Calu3 (cell line): ENCODE measurements around the gene MYL12A. TPM values are rescaled to one million over a fixed set of nuclear protein-coding genes. Genes with fewer than 3 reads are reported as not detected.
A peak's percentile ranks its signal among the peaks of the same experiment; 100 is the strongest.

Experiments used
- BruUV-seq: library from RNA; stranded (reverse); fragments of 400-500 nt; replicated peaks from 2 replicates; lab custom pipeline; 2021; lab: Mats Ljungman, UMichigan
- CTCF ChIA-PET: fragments of 300-600 bp; sonication (Branson Sonifier 250); formaldehyde crosslinking; loops from one replicate; lab custom pipeline; 2022; ENCODE audit warnings: antibody characterized with exemption; lab: Charles Lee
- DNase-seq: peaks from one replicate; pipeline ENCODE4 v3.0.0; 2022
- H3K27ac Mint-ChIP-seq: one replicate; pipeline ENCODE4 v1.8.0; 2022; ENCODE audit warnings: mixed read lengths; ENCODE audit not compliant: unreplicated experiment
- H3K27me3 Mint-ChIP-seq: one replicate; pipeline ENCODE4 v1.8.0; 2022; ENCODE audit warnings: mixed read lengths; ENCODE audit not compliant: unreplicated experiment
- H3K36me3 Mint-ChIP-seq: one replicate; pipeline ENCODE4 v1.8.0; 2022; ENCODE audit warnings: mild to moderate bottlenecking, moderate library complexity, mixed read lengths; ENCODE audit not compliant: insufficient read depth, unreplicated experiment
- H3K4me1 Mint-ChIP-seq: one replicate; pipeline ENCODE4 v1.8.0; 2022; ENCODE audit warnings: mild to moderate bottlenecking, low read depth, mixed read lengths; ENCODE audit not compliant: unreplicated experiment
- H3K4me3 Mint-ChIP-seq: one replicate; pipeline ENCODE4 v1.8.0; 2022; ENCODE audit warnings: mild to moderate bottlenecking, low read depth, moderate library complexity, mixed read lengths; ENCODE audit not compliant: unreplicated experiment
- H3K9me3 Mint-ChIP-seq: one replicate; pipeline ENCODE4 v1.8.0; 2022; ENCODE audit warnings: low read depth, mixed read lengths; ENCODE audit not compliant: unreplicated experiment
- CTCF ChIP-seq: fragments of 200-600 bp; IDR thresholded peaks from one replicate; pipeline ENCODE4 v1.8.0; 2022; ENCODE audit warnings: antibody characterized with exemption; ENCODE audit not compliant: unreplicated experiment
- intact Hi-C: fragments of 100-400 bp; cut with micrococcal nuclease; formaldehyde crosslinking; loops from one replicate; pipeline ENCODE4 v1.10.0; 2022; ENCODE audit not compliant: unreplicated experiment
- total RNA-seq: library from RNA; stranded (reverse); gene quantifications from 2 replicates; pipeline ENCODE4 v1.2.3, GENCODE V29; 2022

MYL12A gene
- total RNA-seq, 1 experiment from 2014 or later = 428 TPM

- no peak for TF ChIP-seq CTCF
- intact Hi-C loops = no loop called here
- Mint-ChIP-seq H3K9me3 (no peaks in the 10 kb centered on the region), H3K27ac (peak overlapping the region; percentile 96), H3K27me3 (no peaks in the 10 kb centered on the region), H3K4me1 (peaks cover 55% of the 10 kb centered on the region), H3K4me3 (peak overlapping the region; percentile 81), H3K36me3 (peaks cover 76% of the 10 kb centered on the region)
- no peak for DNase-seq
- no TSS peak for BruUV-seq
- CTCF ChIA-PET = interaction anchor here (1.4 kb wide), 1 partner anchor 10 kb away, joined by 4 read pairs; no protein-coding TSS in a partner anchor
These were observed 14.9 kb downstream of the MYL12A start for GRCh38 chr18:3262234-3263131.

- no peak for DNase-seq
- TSS peak; percentile 50 for BruUV-seq
- intact Hi-C loops = no loop called here
- peak overlapping the region; percentile 81 for H3K4me3 Mint-ChIP-seq
- peaks cover 73% of the 10 kb centered on the region for H3K36me3 Mint-ChIP-seq
- no peaks in the 10 kb centered on the region for H3K27me3 Mint-ChIP-seq
- no peak for TF ChIP-seq CTCF
- H3K4me1 Mint-ChIP-seq = peaks cover 56% of the 10 kb centered on the region
- CTCF ChIA-PET = interaction anchor here (1.2 to 1.4 kb wide), 2 partner anchors 11 to 16 kb away, joined by 4 to 5 read pairs; partner anchors contain the start of gene MYL12A
- peak overlapping the region; percentile 82 for H3K27ac Mint-ChIP-seq
- no peaks in the 10 kb centered on the region for H3K9me3 Mint-ChIP-seq
These were observed 15.6 kb downstream of the MYL12A start for GRCh38 chr18:3263132-3263700.

- CTCF ChIA-PET = interaction anchor here (1.2 to 2.3 kb wide), 3 partner anchors 12 to 17 kb away, joined by 4 to 5 read pairs (median 5); partner anchors contain the start of gene MYL12A
- Mint-ChIP-seq H3K4me3 (peak overlapping the region; percentile 81), H3K36me3 (peaks cover 80% of the 10 kb centered on the region), H3K27ac (peak overlapping the region; percentile 67), H3K9me3 (no peaks in the 10 kb centered on the region), H3K4me1 (peaks cover 60% of the 10 kb centered on the region), H3K27me3 (no peaks in the 10 kb centered on the region)
- intact Hi-C loops = no loop called here
- TF ChIP-seq CTCF = no peak
- no TSS peak for BruUV-seq
- no peak for DNase-seq
These were observed 16.8 kb downstream of the MYL12A start for GRCh38 chr18:3264362-3264761.

GRCh38 chr18:3265564-3266033 is 18.0 kb downstream of the MYL12A start:
- Mint-ChIP-seq H3K4me1 (peaks cover 59% of the 10 kb centered on the region), H3K4me3 (peak overlapping the region; percentile 81), H3K9me3 (no peaks in the 10 kb centered on the region), H3K27ac (peak overlapping the region; percentile 38), H3K27me3 (no peaks in the 10 kb centered on the region), H3K36me3 (peaks cover 70% of the 10 kb centered on the region)
- no peak for TF ChIP-seq CTCF
- BruUV-seq = no TSS peak
- no peak for DNase-seq
- CTCF ChIA-PET = interaction anchor here (2.3 kb wide), 1 partner anchor 14 kb away, joined by 5 read pairs; no protein-coding TSS in a partner anchor
- intact Hi-C loops = no loop called here
